HepG2 (cell line): Measurements from ENCODE around the gene APLF. TPM values are rescaled to one million over a fixed set of nuclear protein-coding genes. Genes with fewer than 3 reads are reported as not detected.
A peak's percentile ranks its signal among the peaks of the same experiment; 100 is the strongest.

Experiments
- AKAP8 ChIP-seq: sonication (generic); formaldehyde crosslinking; IDR thresholded peaks from 2 replicates; pipeline ENCODE4 v1.5.1; 2020; ENCODE audit warnings: mild to moderate bottlenecking, missing genetic modification reagents
- CCDC6 ChIP-seq: sonication (generic); formaldehyde crosslinking; IDR thresholded peaks from 2 replicates; pipeline ENCODE4 v1.8.1; 2022; ENCODE audit warnings: mild to moderate bottlenecking, missing genetic modification reagents, moderate library complexity
- FIP1L1 ChIP-seq: fragments of 200-400 bp; formaldehyde crosslinking; IDR thresholded peaks from 2 replicates; pipeline ENCODE4 v1.6.1; 2018; ENCODE audit warnings: low read depth, mild to moderate bottlenecking, low read length, moderate library complexity, borderline replicate concordance; ENCODE audit not compliant: insufficient read depth
- MEF2D ChIP-seq: sonication (generic); formaldehyde crosslinking; IDR thresholded peaks from 2 replicates; pipeline ENCODE4 v1.5.1; 2020; ENCODE audit warnings: mild to moderate bottlenecking, missing genetic modification reagents
- RAD21 ChIP-seq: fragments of 450-650 bp; formaldehyde crosslinking; IDR thresholded peaks from 2 replicates; pipeline ENCODE4 v1.5.0; 2020; ENCODE audit warnings: mild to moderate bottlenecking
- SATB2 ChIP-seq: sonication (generic); formaldehyde crosslinking; IDR thresholded peaks from 2 replicates; pipeline ENCODE4 v1.5.0; 2020; ENCODE audit warnings: missing genetic modification reagents
- TCF7L2 ChIP-seq: IDR thresholded peaks from 2 replicates; pipeline ENCODE4 v1.6.1; 2011; ENCODE audit warnings: mild to moderate bottlenecking, low read depth, low read length, moderate library complexity
- ZC3H13 ChIP-seq: sonication (generic); formaldehyde crosslinking; IDR thresholded peaks from 2 replicates; pipeline ENCODE4 v1.8.1; 2023; ENCODE audit warnings: mild to moderate bottlenecking, missing genetic modification reagents, moderate library complexity
- ZNF230 ChIP-seq: sonication (generic); formaldehyde crosslinking; IDR thresholded peaks from 2 replicates; pipeline ENCODE4 v1.4.0; 2020; ENCODE audit warnings: mild to moderate bottlenecking, missing genetic modification reagents
- ZNF572 ChIP-seq: sonication (generic); formaldehyde crosslinking; IDR thresholded peaks from 2 replicates; pipeline ENCODE4 v1.5.1; 2020; ENCODE audit warnings: mild to moderate bottlenecking, missing genetic modification reagents
- polyA plus RNA-seq, 8 experiments: library from polyadenylated mRNA; depleted of rRNA in 3 of 8; stranded (reverse) in 7 of 8; unstranded in 1 of 8; fragments of >200 nt; fragmentation: Illumina TruSeq in 4 of 8; extraction: Trizol in 4 of 8; gene quantifications; 2 replicates each; pipeline versions ENCODE4 v1.2.1 to v1.2.3, GENCODE V29; 2011 to 2016; ENCODE audit warnings: low read depth in 4 of 8, missing spikeins in 1 of 8, mixed read lengths in 1 of 8; ENCODE audit not compliant: insufficient read depth in 1 of 8
- total RNA-seq, 5 experiments: library from RNA; depleted of rRNA; stranded (reverse); fragments of >200 nt; fragmentation: Illumina TruSeq; extraction: Trizol; gene quantifications; 2 replicates each; pipeline ENCODE4 v1.2.3, GENCODE V29; 2016; ENCODE audit warnings: low read depth in 1 of 5
- TF ChIP-seq, protein P1 (sequence below): sonication (generic); formaldehyde crosslinking; conservative IDR thresholded peaks from 2 replicates; pipeline ENCODE4 v1.4.0; 2020; ENCODE audit warnings: mild to moderate bottlenecking, missing genetic modification reagents, moderate library complexity
- TF ChIP-seq, protein P2 (sequence below): sonication (generic); formaldehyde crosslinking; IDR thresholded peaks from 2 replicates; pipeline ENCODE4 v1.4.0; 2020; ENCODE audit warnings: low read depth, missing genetic modification reagents
- TF ChIP-seq, protein P3 (sequence below), 2 experiments: fragments of 450-650 bp in 1 of 2; sonication (generic) in 1 of 2; formaldehyde crosslinking; IDR thresholded peaks; 2 replicates each; pipeline versions ENCODE4 v1.5.0 to v1.8.0; 2020 to 2022; ENCODE audit warnings: mild to moderate bottlenecking in 1 of 2, missing genetic modification reagents in 1 of 2
- TF ChIP-seq, protein P4 (sequence below): sonication (generic); formaldehyde crosslinking; IDR thresholded peaks from 2 replicates; pipeline ENCODE4 v1.4.0; 2020; ENCODE audit warnings: missing genetic modification reagents

APLF gene
- total and polyA plus RNA-seq, 2 of the 13 experiments (the other 11 are each of a cell fraction or from before 2014, with no cell fraction given), result 0.45 to 2.2 TPM

DNA sequence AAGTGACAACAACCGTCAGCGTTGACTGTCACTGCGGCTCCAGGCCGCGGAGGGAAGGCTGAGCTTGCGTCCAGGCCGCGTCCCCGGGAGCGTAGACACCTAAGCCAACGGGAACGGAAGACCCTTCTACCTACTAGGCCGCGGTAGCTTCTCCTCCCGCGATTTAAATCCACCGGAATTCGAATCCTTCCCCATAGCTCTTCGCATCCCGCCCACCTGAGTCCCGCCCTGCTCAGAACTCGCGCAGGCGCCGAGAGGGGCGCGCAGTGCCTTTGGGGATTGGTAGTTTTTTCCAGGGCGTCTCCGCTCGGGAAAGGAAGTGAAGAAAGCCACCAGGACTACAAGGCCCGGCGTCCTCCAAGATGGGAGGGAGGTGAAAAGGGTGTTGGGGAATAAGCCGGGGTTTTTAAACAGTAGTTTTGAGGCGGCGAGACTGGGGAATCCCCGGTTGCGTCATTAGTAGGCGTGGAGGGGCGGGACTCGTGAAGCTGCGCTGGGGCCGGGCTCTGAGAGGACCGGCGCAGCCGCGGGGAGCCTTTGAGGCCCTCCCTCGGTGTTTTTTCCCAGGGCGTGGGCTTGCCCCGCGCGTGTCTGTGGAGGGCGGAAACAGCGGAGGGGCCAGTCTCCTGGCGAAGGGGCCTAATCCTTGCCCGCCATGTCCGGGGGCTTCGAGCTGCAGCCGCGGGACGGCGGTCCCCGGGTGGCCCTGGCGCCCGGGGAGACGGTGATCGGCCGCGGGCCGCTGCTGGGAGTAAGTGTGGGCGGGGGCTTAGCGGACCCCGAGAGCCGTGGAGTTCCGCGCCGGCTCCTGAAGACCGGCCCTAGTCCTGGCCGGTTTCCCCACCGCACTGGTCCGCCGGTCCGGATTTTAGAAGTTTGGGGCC, at the start of gene APLF, which contains the start of gene FBXO48 (continued):
- TF ChIP-seq MEF2D (CRISPR knock-in tag) (0 out of 2 replicates have a peak, but pooled peaks have one; percentile 49), ZC3H13 (CRISPR knock-in tag) (no peak), CCDC6 (CRISPR knock-in tag) (peak; percentile 75; the same call in 1 of the 2 replicates), RAD21 (CRISPR knock-in tag) (peak; percentile 66), AKAP8 (CRISPR knock-in tag) (no peak), ZNF230 (CRISPR knock-in tag) (peak; percentile 69; the same call in 1 of the 2 replicates), TCF7L2 (no peak), SATB2 (CRISPR knock-in tag) (peak; percentile 68; the same call in 1 of the 2 replicates), FIP1L1 (no peak; the same call in 1 of the 2 replicates), ZNF572 (no peak)
- TF ChIP-seq, protein P1, sequence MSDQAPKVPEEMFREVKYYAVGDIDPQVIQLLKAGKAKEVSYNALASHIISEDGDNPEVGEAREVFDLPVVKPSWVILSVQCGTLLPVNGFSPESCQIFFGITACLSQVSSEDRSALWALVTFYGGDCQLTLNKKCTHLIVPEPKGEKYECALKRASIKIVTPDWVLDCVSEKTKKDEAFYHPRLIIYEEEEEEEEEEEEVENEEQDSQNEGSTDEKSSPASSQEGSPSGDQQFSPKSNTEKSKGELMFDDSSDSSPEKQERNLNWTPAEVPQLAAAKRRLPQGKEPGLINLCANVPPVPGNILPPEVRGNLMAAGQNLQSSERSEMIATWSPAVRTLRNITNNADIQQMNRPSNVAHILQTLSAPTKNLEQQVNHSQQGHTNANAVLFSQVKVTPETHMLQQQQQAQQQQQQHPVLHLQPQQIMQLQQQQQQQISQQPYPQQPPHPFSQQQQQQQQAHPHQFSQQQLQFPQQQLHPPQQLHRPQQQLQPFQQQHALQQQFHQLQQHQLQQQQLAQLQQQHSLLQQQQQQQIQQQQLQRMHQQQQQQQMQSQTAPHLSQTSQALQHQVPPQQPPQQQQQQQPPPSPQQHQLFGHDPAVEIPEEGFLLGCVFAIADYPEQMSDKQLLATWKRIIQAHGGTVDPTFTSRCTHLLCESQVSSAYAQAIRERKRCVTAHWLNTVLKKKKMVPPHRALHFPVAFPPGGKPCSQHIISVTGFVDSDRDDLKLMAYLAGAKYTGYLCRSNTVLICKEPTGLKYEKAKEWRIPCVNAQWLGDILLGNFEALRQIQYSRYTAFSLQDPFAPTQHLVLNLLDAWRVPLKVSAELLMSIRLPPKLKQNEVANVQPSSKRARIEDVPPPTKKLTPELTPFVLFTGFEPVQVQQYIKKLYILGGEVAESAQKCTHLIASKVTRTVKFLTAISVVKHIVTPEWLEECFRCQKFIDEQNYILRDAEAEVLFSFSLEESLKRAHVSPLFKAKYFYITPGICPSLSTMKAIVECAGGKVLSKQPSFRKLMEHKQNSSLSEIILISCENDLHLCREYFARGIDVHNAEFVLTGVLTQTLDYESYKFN (CRISPR knock-in tag), result peak; percentile 10; the same call in 1 of the 2 replicates
- TF ChIP-seq, protein P2, sequence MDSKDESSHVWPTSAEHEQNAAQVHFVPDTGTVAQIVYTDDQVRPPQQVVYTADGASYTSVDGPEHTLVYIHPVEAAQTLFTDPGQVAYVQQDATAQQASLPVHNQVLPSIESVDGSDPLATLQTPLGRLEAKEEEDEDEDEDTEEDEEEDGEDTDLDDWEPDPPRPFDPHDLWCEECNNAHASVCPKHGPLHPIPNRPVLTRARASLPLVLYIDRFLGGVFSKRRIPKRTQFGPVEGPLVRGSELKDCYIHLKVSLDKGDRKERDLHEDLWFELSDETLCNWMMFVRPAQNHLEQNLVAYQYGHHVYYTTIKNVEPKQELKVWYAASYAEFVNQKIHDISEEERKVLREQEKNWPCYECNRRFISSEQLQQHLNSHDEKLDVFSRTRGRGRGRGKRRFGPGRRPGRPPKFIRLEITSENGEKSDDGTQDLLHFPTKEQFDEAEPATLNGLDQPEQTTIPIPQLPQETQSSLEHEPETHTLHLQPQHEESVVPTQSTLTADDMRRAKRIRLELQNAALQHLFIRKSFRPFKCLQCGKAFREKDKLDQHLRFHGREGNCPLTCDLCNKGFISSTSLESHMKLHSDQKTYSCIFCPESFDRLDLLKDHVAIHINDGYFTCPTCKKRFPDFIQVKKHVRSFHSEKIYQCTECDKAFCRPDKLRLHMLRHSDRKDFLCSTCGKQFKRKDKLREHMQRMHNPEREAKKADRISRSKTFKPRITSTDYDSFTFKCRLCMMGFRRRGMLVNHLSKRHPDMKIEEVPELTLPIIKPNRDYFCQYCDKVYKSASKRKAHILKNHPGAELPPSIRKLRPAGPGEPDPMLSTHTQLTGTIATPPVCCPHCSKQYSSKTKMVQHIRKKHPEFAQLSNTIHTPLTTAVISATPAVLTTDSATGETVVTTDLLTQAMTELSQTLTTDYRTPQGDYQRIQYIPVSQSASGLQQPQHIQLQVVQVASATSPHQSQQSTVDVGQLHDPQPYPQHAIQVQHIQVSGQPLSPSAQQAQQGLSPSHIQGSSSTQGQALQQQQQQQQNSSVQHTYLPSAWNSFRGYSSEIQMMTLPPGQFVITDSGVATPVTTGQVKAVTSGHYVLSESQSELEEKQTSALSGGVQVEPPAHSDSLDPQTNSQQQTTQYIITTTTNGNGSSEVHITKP (CRISPR knock-in tag), result peak; percentile 69
- TF ChIP-seq, protein P3, sequence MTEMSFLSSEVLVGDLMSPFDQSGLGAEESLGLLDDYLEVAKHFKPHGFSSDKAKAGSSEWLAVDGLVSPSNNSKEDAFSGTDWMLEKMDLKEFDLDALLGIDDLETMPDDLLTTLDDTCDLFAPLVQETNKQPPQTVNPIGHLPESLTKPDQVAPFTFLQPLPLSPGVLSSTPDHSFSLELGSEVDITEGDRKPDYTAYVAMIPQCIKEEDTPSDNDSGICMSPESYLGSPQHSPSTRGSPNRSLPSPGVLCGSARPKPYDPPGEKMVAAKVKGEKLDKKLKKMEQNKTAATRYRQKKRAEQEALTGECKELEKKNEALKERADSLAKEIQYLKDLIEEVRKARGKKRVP (CRISPR knock-in tag; IDR thresholded peaks at IDR 0.05), result peak in 1 of 2 experiments; percentile 96; a peak in 2 of 4 replicates
- TF ChIP-seq, protein P4, sequence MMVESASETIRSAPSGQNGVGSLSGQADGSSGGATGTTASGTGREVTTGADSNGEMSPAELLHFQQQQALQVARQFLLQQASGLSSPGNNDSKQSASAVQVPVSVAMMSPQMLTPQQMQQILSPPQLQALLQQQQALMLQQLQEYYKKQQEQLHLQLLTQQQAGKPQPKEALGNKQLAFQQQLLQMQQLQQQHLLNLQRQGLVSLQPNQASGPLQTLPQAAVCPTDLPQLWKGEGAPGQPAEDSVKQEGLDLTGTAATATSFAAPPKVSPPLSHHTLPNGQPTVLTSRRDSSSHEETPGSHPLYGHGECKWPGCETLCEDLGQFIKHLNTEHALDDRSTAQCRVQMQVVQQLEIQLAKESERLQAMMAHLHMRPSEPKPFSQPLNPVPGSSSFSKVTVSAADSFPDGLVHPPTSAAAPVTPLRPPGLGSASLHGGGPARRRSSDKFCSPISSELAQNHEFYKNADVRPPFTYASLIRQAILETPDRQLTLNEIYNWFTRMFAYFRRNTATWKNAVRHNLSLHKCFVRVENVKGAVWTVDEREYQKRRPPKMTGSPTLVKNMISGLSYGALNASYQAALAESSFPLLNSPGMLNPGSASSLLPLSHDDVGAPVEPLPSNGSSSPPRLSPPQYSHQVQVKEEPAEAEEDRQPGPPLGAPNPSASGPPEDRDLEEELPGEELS, result peak; percentile 20; the same call in 1 of the 2 replicates
